GM12873 (cell line): ENCODE data around the gene VPS18.
A peak's percentile ranks its signal among the peaks of the same experiment; 100 is the strongest.

ENCODE experiments used
- TF ChIP-seq, protein P1 (sequence below): IDR thresholded peaks from 2 replicates; pipeline ENCODE4 v1.5.1; 2012; ENCODE audit warnings: low read depth, mild to moderate bottlenecking, moderate library complexity, low read length, control low read depth; ENCODE audit not compliant: insufficient read depth; ENCODE audit errors: missing control alignments

VPS18 gene

DNA sequence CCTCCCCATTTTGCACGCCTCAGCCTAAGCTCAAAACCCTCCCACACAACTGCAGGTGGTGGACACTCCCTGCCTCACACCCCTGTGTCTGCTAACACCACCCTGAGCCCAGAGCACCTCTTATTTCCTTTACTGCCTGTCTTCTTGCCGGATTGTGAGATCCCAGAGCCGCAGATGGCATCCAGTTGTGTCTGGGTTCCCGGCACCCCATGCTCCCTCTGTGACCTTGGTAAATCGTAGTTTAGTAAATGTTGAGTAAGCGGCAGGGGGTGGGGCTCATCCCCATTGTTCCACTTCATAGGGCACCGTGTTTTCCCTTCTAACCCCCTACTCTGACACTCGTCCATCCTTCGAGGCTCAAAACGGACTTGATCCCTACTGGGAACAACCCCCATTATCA lies 35.5 kb upstream of the VPS18 start:
- TF ChIP-seq, protein P1, sequence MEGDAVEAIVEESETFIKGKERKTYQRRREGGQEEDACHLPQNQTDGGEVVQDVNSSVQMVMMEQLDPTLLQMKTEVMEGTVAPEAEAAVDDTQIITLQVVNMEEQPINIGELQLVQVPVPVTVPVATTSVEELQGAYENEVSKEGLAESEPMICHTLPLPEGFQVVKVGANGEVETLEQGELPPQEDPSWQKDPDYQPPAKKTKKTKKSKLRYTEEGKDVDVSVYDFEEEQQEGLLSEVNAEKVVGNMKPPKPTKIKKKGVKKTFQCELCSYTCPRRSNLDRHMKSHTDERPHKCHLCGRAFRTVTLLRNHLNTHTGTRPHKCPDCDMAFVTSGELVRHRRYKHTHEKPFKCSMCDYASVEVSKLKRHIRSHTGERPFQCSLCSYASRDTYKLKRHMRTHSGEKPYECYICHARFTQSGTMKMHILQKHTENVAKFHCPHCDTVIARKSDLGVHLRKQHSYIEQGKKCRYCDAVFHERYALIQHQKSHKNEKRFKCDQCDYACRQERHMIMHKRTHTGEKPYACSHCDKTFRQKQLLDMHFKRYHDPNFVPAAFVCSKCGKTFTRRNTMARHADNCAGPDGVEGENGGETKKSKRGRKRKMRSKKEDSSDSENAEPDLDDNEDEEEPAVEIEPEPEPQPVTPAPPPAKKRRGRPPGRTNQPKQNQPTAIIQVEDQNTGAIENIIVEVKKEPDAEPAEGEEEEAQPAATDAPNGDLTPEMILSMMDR: no peak

- TF ChIP-seq, protein P1: peak; percentile 96
Observed at GRCh38 chr15:40859206-40859851, 34.9 kb upstream of the VPS18 start.

DNA sequence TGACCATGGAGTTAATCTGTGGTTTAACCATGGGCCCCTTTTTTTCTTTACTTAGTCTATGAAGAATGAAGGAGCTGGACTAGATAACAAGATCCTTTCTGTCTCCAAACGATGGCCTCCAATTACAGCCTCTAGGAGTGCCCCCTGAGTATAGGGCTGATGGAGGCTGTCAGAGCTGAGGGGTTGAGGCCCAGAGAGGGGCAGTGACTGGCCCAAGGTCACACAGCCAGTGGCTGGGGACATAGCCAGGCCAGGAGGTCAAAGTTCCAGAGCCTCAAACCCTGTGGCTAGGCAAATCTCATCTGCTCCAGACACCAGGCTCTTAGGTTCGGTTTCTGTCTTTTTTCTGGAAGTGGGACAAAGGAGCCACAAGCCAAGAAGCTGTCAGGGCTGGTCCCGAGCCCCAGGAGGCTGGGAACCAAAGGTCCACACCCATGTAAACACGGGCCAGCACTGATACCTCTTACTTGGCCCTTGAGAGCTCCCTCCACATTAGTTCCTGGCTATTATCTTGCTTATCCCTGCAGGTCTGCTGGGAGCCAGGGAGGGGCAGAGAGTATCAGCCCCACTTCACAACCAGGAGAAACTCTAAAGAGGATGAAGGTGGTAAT lies 30.5 kb upstream of the VPS18 start:
- TF ChIP-seq, protein P1: no peak

- TF ChIP-seq, protein P1: no peak
Observed at GRCh38 chr15:40867199-40867598, 27.1 kb upstream of the VPS18 start.

- TF ChIP-seq, protein P1: no peak
Observed at GRCh38 chr15:40869686-40870085, 24.6 kb upstream of the VPS18 start.

DNA sequence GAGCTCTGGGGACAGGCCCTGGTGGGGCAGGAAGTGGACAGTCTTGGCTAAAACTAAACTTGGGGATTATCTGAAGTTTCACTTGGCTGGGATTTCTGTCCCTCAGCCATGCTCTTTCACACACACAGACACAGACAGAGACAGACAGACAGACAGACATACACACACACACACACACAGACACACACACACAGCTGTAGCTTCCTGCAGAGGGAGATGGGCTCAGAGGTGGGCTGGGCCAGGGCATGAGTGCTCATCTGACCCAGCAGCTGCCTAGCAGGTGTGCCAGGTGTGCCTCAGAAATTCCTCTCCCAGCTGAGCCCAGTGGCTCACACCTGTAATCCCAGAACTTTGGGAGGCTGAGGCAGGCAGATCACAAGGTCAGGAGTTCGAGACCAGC lies 23.5 kb upstream of the VPS18 start:
- TF ChIP-seq, protein P1: no peak

DNA sequence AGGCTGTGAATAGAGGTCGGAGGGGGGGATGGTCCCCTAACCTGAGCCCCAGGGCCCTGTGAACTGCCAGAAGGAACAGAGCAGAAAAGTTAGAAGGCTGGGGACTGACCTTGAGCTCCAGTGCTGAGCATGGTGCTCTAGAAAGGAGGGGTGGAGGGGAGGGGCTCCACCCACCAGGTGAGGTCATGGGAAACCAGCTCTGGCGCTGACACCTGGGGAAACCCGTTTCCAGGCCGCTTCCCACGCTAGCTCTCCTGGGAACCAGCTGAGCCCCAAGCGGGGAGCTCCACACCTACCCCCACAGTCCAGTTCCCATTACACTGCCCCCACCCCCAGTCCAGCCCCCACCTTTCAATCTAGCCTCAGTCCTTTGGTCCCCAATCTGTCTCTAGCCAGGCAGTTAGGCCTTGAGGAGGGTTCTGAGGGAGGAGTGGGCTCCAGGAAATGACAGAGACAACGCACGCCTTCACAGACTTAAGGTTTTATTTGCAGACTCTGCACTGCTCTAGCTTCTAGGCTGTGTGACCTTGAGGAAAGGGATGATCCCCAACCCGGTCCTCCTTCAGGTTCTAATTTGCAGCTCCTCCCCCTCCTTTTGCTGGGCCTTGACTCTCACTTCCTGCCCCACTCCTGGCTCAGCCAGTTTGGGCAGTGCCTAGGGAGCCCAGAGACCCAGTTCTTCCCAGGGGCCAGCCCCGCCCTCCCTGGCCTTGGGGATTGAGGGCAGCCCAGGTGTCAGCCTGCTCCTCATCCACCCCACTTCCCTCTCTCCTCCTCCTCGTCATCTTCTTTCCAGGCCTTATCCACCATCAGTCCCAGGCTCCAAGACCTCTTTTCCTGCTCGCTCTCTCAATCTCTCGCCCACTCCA lies 22.3 kb upstream of the VPS18 start:
- TF ChIP-seq, protein P1: no peak
